GM12865 (cell line): ENCODE results near the gene SPAG16.

Experiments
- DNase-seq: peaks from one replicate; pipeline ENCODE4 v3.0.0; 2010; ENCODE audit warnings: low read depth
- H3K4me3 ChIP-seq: 2 replicates; pipeline ENCODE4 v1.5.1; 2011; ENCODE audit warnings: mild to moderate bottlenecking, low read depth, low read length, control low read depth
- CTCF ChIP-seq: IDR thresholded peaks from 2 replicates; pipeline ENCODE4 v1.5.1; 2011; ENCODE audit warnings: low read length, control low read depth, low read depth, inconsistent platforms; ENCODE audit not compliant: insufficient read depth; ENCODE audit errors: missing control alignments

Gene SPAG16

GRCh38 chr2:213806125-213806726 lies 522.0 kb downstream of the SPAG16 start:
- TF ChIP-seq CTCF = no peak
- no peak overlapping the region for H3K4me3 ChIP-seq
- DNase-seq = peak; percentile 23

GRCh38 chr2:213816583-213816982 lies 532.3 kb downstream of the SPAG16 start:
- DNase-seq = no peak
- H3K4me3 ChIP-seq = no peak overlapping the region
- TF ChIP-seq CTCF = no peak

- no peak for DNase-seq
- TF ChIP-seq CTCF = no peak
- H3K4me3 ChIP-seq = no peak overlapping the region
These were observed 534.2 kb downstream of the SPAG16 start for GRCh38 chr2:213818436-213818835.

DNA sequence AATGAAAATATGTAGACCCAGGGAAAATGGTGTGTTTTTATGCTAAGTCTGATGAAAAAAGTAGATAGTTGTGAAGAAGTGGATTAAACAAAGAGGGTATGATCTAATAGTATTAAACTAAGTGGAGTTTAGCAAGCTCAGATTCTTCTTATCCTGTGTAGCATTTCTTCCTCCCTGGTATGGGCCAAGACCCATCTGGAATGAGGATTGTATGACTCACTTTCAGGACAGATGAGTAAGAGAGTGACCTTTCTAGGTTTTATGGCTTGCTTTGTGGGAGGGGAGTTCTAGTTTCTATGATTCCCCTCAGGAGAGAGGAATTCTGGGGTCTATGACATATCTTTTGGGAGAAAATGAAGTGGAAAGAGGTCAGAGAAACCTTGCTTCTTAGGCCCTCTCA lies 550.1 kb downstream of the SPAG16 start:
- H3K4me3 ChIP-seq = no peak overlapping the region
- no peak for TF ChIP-seq CTCF
- DNase-seq = no peak

DNA sequence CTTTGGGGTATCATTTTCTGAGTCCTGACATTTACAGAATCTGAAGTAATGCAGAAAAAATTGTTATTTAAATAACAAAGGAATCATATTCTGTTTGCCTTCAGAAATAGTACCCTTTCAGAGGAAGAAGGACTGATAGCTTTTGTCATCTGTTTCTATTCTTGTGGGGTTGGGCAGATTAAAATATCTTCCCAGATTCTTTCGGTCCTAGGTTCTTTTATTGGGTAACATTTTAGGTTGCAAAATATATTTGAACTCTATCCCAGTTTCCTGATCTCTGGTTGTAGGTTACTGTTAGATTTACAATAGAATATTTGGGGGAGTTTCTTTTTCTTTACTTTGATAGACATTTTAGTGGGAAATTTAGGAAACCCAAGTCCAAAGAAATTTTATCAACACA lies 550.5 kb downstream of the SPAG16 start:
- DNase-seq = no peak
- TF ChIP-seq CTCF = no peak
- H3K4me3 ChIP-seq = no peak overlapping the region

DNA sequence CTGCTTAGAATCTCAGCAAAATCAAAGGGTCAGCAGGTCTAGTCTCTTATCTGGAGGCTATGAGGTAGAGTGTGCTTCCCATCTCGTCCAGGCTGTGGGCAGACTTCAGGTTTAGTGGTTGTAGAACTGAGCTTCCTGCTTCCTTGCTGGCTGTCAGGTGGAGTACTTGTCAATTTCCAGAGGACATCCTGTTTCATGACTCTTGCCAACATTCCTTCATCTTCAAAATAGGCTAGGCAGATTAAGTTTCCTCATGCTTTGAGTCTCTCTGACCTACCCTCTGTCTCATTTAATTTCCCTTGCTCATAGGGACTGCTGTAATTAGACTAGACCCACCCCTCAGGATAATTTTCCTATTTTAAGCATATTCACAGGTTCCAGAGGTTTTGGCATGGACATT lies 562.6 kb downstream of the SPAG16 start:
- no peak for DNase-seq
- TF ChIP-seq CTCF = no peak
- no peak overlapping the region for H3K4me3 ChIP-seq

DNA sequence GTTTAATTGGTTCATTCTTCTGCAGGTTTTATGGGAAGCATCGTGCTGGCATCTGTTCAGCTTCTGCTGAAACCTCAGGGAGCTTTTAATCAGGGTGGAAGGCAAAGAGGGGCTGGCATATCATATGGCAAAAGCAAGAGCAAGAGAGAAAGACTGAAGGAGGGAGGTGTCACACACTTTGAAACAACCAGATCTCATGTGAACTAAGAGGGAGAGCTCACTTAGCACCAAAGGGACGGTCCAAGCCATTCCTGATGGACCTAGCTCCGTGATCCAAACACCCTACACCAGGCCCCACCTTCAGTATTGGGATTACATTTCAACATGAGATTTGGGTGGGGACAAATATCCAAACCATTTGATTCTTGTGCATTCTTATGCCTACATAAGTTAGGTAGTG lies 563.1 kb downstream of the SPAG16 start:
- H3K4me3 ChIP-seq = no peak overlapping the region
- DNase-seq = no peak
- TF ChIP-seq CTCF = no peak
